Adipocyte (in vitro differentiated cells): Measurements from ENCODE around the gene SUCLG2.
A peak's percentile ranks its signal among the peaks of the same experiment; 100 is the strongest.

Experiments
- DNase-seq: peaks from one replicate; pipeline ENCODE4 v3.0.0-alpha.2; 2015; ENCODE audit warnings: low read depth
- H3K27me3 ChIP-seq: replicated peaks from 2 replicates; pipeline ENCODE4 v1.7.0; 2013; ENCODE audit warnings: mild to moderate bottlenecking, low read length, moderate library complexity; ENCODE audit not compliant: control insufficient read depth, insufficient read depth
- H3K36me3 ChIP-seq: 2 replicates; pipeline ENCODE4 v1.7.0; 2013; ENCODE audit warnings: low read length, mild to moderate bottlenecking, moderate library complexity; ENCODE audit not compliant: control insufficient read depth, insufficient read depth, severe bottlenecking
- H3K4me1 ChIP-seq: 2 replicates; pipeline ENCODE4 v1.7.0; 2013; ENCODE audit warnings: mild to moderate bottlenecking, low read length, moderate library complexity; ENCODE audit not compliant: control insufficient read depth, insufficient read depth
- H3K4me3 ChIP-seq: 2 replicates; pipeline ENCODE4 v1.7.0; 2013; ENCODE audit warnings: mild to moderate bottlenecking, low read length, moderate library complexity
- H3K9ac ChIP-seq: 2 replicates; pipeline ENCODE4 v1.7.0; 2013; ENCODE audit warnings: mild to moderate bottlenecking, low read length, moderate library complexity
- H3K9me3 ChIP-seq: 2 replicates; pipeline ENCODE4 v1.7.0; 2013; ENCODE audit warnings: mild to moderate bottlenecking, low read length, moderate library complexity; ENCODE audit not compliant: control insufficient read depth

SUCLG2 gene

GRCh38 chr3:67531181-67532101, 123.0 kb downstream of the SUCLG2 start:
- H3K36me3 ChIP-seq = peaks cover 5% of the 10 kb centered on the region
- H3K9me3 ChIP-seq = no peaks in the 10 kb centered on the region
- H3K4me3 ChIP-seq = no peak overlapping the region
- H3K4me1 ChIP-seq = peaks cover 32% of the 10 kb centered on the region
- H3K27me3 ChIP-seq = no peaks in the 10 kb centered on the region
- H3K9ac ChIP-seq = no peak overlapping the region
- peak; percentile 25 for DNase-seq

- H3K9me3 ChIP-seq = no peaks in the 10 kb centered on the region
- DNase-seq = no peak
- no peak overlapping the region for H3K9ac ChIP-seq
- peaks cover 5% of the 10 kb centered on the region for H3K36me3 ChIP-seq
- no peaks in the 10 kb centered on the region for H3K27me3 ChIP-seq
- H3K4me3 ChIP-seq = no peak overlapping the region
- peaks cover 41% of the 10 kb centered on the region for H3K4me1 ChIP-seq
Measured at GRCh38 chr3:67529915-67530314, 124.5 kb downstream of the SUCLG2 start.

- no peak for DNase-seq
- H3K27me3 ChIP-seq = no peaks in the 10 kb centered on the region
- H3K9me3 ChIP-seq = no peaks in the 10 kb centered on the region
- H3K9ac ChIP-seq = no peak overlapping the region
- no peak overlapping the region for H3K4me3 ChIP-seq
- peaks cover 41% of the 10 kb centered on the region for H3K4me1 ChIP-seq
- H3K36me3 ChIP-seq = peaks cover 5% of the 10 kb centered on the region
Measured at GRCh38 chr3:67529337-67529736, 125.1 kb downstream of the SUCLG2 start.

GRCh38 chr3:67526246-67526645, 128.2 kb downstream of the SUCLG2 start:
- Histone ChIP-seq H3K9ac (no peak overlapping the region), H3K36me3 (peaks cover 5% of the 10 kb centered on the region), H3K4me1 (peaks cover 37% of the 10 kb centered on the region), H3K4me3 (no peak overlapping the region), H3K27me3 (no peaks in the 10 kb centered on the region), H3K9me3 (no peaks in the 10 kb centered on the region)
- peak; percentile 85 for DNase-seq

- Histone ChIP-seq H3K36me3 (peaks cover 16% of the 10 kb centered on the region), H3K4me1 (peaks cover 17% of the 10 kb centered on the region), H3K27me3 (no peaks in the 10 kb centered on the region), H3K4me3 (no peak overlapping the region), H3K9me3 (no peaks in the 10 kb centered on the region), H3K9ac (no peak overlapping the region)
- DNase-seq = no peak
Measured at GRCh38 chr3:67524046-67524445, 130.4 kb downstream of the SUCLG2 start.

- Histone ChIP-seq H3K4me3 (no peak overlapping the region), H3K4me1 (peaks cover 10% of the 10 kb centered on the region), H3K9me3 (no peaks in the 10 kb centered on the region), H3K27me3 (no peaks in the 10 kb centered on the region), H3K9ac (no peak overlapping the region), H3K36me3 (peaks cover 31% of the 10 kb centered on the region)
- DNase-seq = no peak
Measured at GRCh38 chr3:67522081-67522480, 132.3 kb downstream of the SUCLG2 start.

- Histone ChIP-seq H3K9ac (no peak overlapping the region), H3K4me3 (no peak overlapping the region), H3K9me3 (no peaks in the 10 kb centered on the region), H3K27me3 (no peaks in the 10 kb centered on the region), H3K4me1 (peaks cover 6% of the 10 kb centered on the region), H3K36me3 (peaks cover 39% of the 10 kb centered on the region)
- no peak for DNase-seq
Measured at GRCh38 chr3:67521053-67521646, 133.3 kb downstream of the SUCLG2 start.

- H3K9me3 ChIP-seq = no peaks in the 10 kb centered on the region
- H3K9ac ChIP-seq = no peak overlapping the region
- no peak for DNase-seq
- H3K27me3 ChIP-seq = no peaks in the 10 kb centered on the region
- peaks cover 60% of the 10 kb centered on the region for H3K36me3 ChIP-seq
- H3K4me1 ChIP-seq = no peaks in the 10 kb centered on the region
- H3K4me3 ChIP-seq = no peak overlapping the region
Measured at GRCh38 chr3:67518236-67518635, 136.2 kb downstream of the SUCLG2 start.

GRCh38 chr3:67517781-67518180, 136.6 kb downstream of the SUCLG2 start:
- no peak for DNase-seq
- H3K27me3 ChIP-seq = no peaks in the 10 kb centered on the region
- peaks cover 60% of the 10 kb centered on the region for H3K36me3 ChIP-seq
- no peaks in the 10 kb centered on the region for H3K9me3 ChIP-seq
- H3K4me3 ChIP-seq = no peak overlapping the region
- H3K4me1 ChIP-seq = no peaks in the 10 kb centered on the region
- no peak overlapping the region for H3K9ac ChIP-seq

- Histone ChIP-seq H3K4me1 (no peaks in the 10 kb centered on the region), H3K9ac (no peak overlapping the region), H3K36me3 (peaks cover 60% of the 10 kb centered on the region), H3K27me3 (no peaks in the 10 kb centered on the region), H3K4me3 (no peak overlapping the region), H3K9me3 (no peaks in the 10 kb centered on the region)
- DNase-seq = no peak
Measured at GRCh38 chr3:67516496-67516895, 137.9 kb downstream of the SUCLG2 start.

GRCh38 chr3:67515778-67516177, 138.6 kb downstream of the SUCLG2 start:
- no peaks in the 10 kb centered on the region for H3K9me3 ChIP-seq
- no peak overlapping the region for H3K9ac ChIP-seq
- DNase-seq = no peak
- H3K4me1 ChIP-seq = no peaks in the 10 kb centered on the region
- peaks cover 60% of the 10 kb centered on the region for H3K36me3 ChIP-seq
- H3K27me3 ChIP-seq = no peaks in the 10 kb centered on the region
- no peak overlapping the region for H3K4me3 ChIP-seq
